Coronary artery (tissue), 2 donors: ENCODE data around the gene SHOX.

Experiments used
- DNase-seq: peaks from one replicate; pipeline ENCODE4 v3.0.0-alpha.2; 2017; ENCODE audit warnings: low spot score
- H3K27ac ChIP-seq, 2 donors: fragments of 200-600 bp; sonication (generic); one replicate each; pipeline ENCODE4 v1.5.1; 2016 to 2019
- H3K4me3 ChIP-seq: fragments of 200-600 bp; sonication (generic); 2 replicates; pipeline ENCODE4 v1.5.1; 2016; ENCODE audit warnings: mild to moderate bottlenecking, moderate library complexity
- CTCF ChIP-seq: fragments of 200-600 bp; sonication (generic); IDR thresholded peaks from one replicate; pipeline ENCODE4 v1.5.1; 2019; ENCODE audit warnings: antibody characterized with exemption

The SHOX gene

GRCh38 chrX:631802-632365, 1.3 kb downstream of the SHOX start:
- no peak overlapping the region for H3K4me3 ChIP-seq
- no peak overlapping the region for H3K27ac ChIP-seq
- no peak for DNase-seq
- TF ChIP-seq CTCF: no peak

GRCh38 chrX:632366-633042, 1.9 kb downstream of the SHOX start:
- Histone ChIP-seq H3K27ac (no peak overlapping the region), H3K4me3 (no peak overlapping the region)
- no peak for DNase-seq
- TF ChIP-seq CTCF: no peak

- TF ChIP-seq CTCF: no peak
- Histone ChIP-seq H3K27ac (no peak overlapping the region), H3K4me3 (no peak overlapping the region)
- no peak for DNase-seq
These were observed 2.7 kb downstream of the SHOX start for GRCh38 chrX:633043-633984.

GRCh38 chrX:633985-634958, 3.7 kb downstream of the SHOX start:
- Histone ChIP-seq H3K4me3 (no peak overlapping the region), H3K27ac (no peak overlapping the region)
- no peak for TF ChIP-seq CTCF
- DNase-seq: no peak

GRCh38 chrX:635428-636090, 5.0 kb downstream of the SHOX start:
- no peak for TF ChIP-seq CTCF
- no peak for DNase-seq
- Histone ChIP-seq H3K4me3 (no peak overlapping the region), H3K27ac (no peak overlapping the region)

GRCh38 chrX:636981-637659, 6.5 kb downstream of the SHOX start:
- DNase-seq: no peak
- no peak overlapping the region for H3K27ac ChIP-seq
- peak overlapping the region; percentile 7 for H3K4me3 ChIP-seq
- no peak for TF ChIP-seq CTCF
